Tibial nerve (tissue), 4 donors: ENCODE results near the gene HAVCR1. TPM values are rescaled to one million over a fixed set of nuclear protein-coding genes. Genes with fewer than 3 reads are reported as not detected.

Experiments
- DNase-seq, 2 donors: peaks; one replicate each; pipeline ENCODE4 v3.0.0-alpha.2; 2019; ENCODE audit warnings: low spot score in 2 of 2
- H3K27ac ChIP-seq, 4 donors: fragments of 200-600 bp; sonication (generic) in 3 of 4; one replicate each; pipeline ENCODE4 v1.5.1; 2017 to 2019; ENCODE audit warnings: mild to moderate bottlenecking in 1 of 4
- H3K27me3 ChIP-seq, 2 donors: fragments of 200-600 bp; sonication (generic) in 1 of 2; one replicate each; pipeline versions ENCODE4 v1.5.1 to v1.6.0; 2017 to 2019
- H3K36me3 ChIP-seq, 3 donors: fragments of 200-600 bp; sonication (generic); one replicate each; pipeline ENCODE4 v1.5.1; 2018 to 2019
- H3K4me1 ChIP-seq, 4 donors: fragments of 200-600 bp; sonication (generic) in 3 of 4; one replicate each; pipeline ENCODE4 v1.5.1; 2017 to 2019
- H3K4me3 ChIP-seq, 4 donors: fragments of 200-600 bp; sonication (generic) in 3 of 4; one replicate each; pipeline ENCODE4 v1.5.1; 2017 to 2019; ENCODE audit warnings: mild to moderate bottlenecking in 1 of 4, moderate library complexity in 1 of 4
- H3K9me3 ChIP-seq, 4 donors: fragments of 200-600 bp; sonication (generic) in 3 of 4; one replicate each; pipeline ENCODE4 v1.5.1; 2017 to 2019
- EP300 ChIP-seq, 2 donors: sonication (generic); formaldehyde crosslinking; IDR thresholded peaks; one replicate each; pipeline ENCODE4 v1.6.1; 2017; ENCODE audit warnings: antibody characterized with exemption in 2 of 2, mild to moderate bottlenecking in 1 of 2
- POLR2A ChIP-seq, 2 donors: fragments of 450-650 bp; IDR thresholded peaks; one replicate each; pipeline ENCODE4 v1.6.1; 2017; ENCODE audit warnings: antibody characterized with exemption in 2 of 2, mild to moderate bottlenecking in 2 of 2, moderate library complexity in 2 of 2
- WGBS, 2 donors: methylation state at CpG; one replicate each; pipeline ENCODE4 v1.1.5; 2018; 5-methylcytosine and 5-hydroxymethylcytosine counted together
- total RNA-seq, 4 donors: library from RNA; depleted of rRNA; stranded (reverse); fragments of >200 nt; gene quantifications; one replicate each; pipeline ENCODE4 v1.1.0, GENCODE V29; 2016
- TF ChIP-seq, protein P1 (sequence below), 5 experiments: fragments of 200-600 bp in 3 of 5; fragments of 450-650 bp in 2 of 5; sonication (generic) in 3 of 5; IDR thresholded peaks; one replicate each; pipeline ENCODE4 v1.5.1; 2016 to 2019; ENCODE audit warnings: antibody characterized with exemption in 5 of 5, mild to moderate bottlenecking in 3 of 5, moderate library complexity in 2 of 5

Gene HAVCR1
- total RNA-seq, 4 donors from 2014 or later, result 0.42 TPM; not detected in 3

DNA sequence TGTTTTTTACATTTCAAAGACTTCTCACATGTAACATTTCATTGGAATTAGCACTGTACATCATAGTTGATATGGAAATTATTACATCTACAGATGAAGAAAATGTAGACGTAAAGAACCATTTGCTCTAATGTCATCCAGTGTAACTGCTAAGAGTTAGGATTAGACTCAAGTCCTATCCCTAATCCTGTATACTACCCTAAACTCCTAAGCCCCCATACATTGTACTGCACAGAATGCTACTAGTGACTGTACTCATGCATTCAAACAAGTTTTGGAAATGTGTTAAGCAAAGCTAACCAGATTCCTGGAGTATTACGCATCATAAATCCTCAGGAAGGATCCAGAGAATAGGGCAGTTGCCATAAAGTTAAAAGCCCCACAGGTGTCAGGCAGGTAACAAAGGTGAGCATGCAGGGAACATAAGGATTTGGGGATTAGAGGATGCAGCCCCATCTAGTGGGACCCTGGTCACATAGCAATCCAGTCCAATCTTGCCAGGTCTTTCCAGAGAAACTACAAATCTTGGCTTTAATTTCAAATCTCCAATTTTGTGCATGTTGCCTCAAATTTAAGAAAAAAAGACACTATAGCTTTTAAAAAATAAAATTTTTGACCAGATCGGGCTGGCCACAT is 32.0 kb downstream of the HAVCR1 start:
- 64 to 67% methylated on average over 3 of the region's 3 CpGs for WGBS, 2 donors
- TF ChIP-seq, protein P1, sequence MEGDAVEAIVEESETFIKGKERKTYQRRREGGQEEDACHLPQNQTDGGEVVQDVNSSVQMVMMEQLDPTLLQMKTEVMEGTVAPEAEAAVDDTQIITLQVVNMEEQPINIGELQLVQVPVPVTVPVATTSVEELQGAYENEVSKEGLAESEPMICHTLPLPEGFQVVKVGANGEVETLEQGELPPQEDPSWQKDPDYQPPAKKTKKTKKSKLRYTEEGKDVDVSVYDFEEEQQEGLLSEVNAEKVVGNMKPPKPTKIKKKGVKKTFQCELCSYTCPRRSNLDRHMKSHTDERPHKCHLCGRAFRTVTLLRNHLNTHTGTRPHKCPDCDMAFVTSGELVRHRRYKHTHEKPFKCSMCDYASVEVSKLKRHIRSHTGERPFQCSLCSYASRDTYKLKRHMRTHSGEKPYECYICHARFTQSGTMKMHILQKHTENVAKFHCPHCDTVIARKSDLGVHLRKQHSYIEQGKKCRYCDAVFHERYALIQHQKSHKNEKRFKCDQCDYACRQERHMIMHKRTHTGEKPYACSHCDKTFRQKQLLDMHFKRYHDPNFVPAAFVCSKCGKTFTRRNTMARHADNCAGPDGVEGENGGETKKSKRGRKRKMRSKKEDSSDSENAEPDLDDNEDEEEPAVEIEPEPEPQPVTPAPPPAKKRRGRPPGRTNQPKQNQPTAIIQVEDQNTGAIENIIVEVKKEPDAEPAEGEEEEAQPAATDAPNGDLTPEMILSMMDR (IDR thresholded peaks at IDR 0.05), result peak in 2 of 5 experiments; percentile 16 to 27
- no peak for TF ChIP-seq EP300 (IDR thresholded peaks at IDR 0.05)
- TF ChIP-seq POLR2A (IDR thresholded peaks at IDR 0.05), result no peak
- no peak for DNase-seq
- Histone ChIP-seq H3K27me3 (no peaks in the 10 kb centered on the region), H3K4me1 (no peaks in the 10 kb centered on the region), H3K27ac (no peak overlapping the region), H3K36me3 (no peaks in the 10 kb centered on the region), H3K4me3 (no peak overlapping the region), H3K9me3 (no peaks in the 10 kb centered on the region)

DNA sequence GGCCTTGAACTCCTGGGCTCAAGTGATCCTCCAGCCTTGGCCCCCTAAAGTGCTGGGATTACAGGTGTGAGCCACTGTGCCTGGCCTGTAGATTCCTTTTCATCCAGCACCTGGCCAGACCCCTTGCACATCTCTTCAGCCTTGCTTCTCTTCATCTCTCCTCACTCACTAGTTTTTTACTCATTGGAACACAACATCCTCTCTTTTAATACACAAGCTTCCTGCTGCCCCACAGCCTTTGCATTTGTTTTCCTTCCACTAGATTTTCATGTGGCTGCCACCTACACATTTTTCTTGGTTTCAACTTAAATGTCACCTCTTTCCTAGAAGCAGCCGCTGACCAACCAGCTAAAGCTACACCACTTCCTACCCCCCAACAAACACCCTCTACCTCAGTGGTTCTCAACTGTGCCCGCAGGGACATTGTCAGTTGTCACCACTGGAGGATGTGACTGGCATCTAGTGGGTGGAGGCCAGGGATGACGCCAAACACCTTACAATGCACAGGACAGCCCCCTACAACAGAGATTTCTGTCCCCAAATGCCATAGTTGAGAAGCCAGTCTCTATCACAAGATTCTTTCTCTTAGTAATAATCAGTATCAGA is 33.7 kb downstream of the HAVCR1 start:
- Histone ChIP-seq H3K9me3 (no peaks in the 10 kb centered on the region), H3K27me3 (no peaks in the 10 kb centered on the region), H3K27ac (no peak overlapping the region), H3K4me1 (no peaks in the 10 kb centered on the region), H3K36me3 (no peaks in the 10 kb centered on the region), H3K4me3 (no peak overlapping the region)
- 85 to 89% methylated on average over 3 of the region's 3 CpGs for WGBS, 2 donors
- TF ChIP-seq POLR2A (IDR thresholded peaks at IDR 0.05) (no peak), EP300 (IDR thresholded peaks at IDR 0.05) (no peak)
- TF ChIP-seq, protein P1 (IDR thresholded peaks at IDR 0.05), result no peak
- DNase-seq, result no peak

DNA sequence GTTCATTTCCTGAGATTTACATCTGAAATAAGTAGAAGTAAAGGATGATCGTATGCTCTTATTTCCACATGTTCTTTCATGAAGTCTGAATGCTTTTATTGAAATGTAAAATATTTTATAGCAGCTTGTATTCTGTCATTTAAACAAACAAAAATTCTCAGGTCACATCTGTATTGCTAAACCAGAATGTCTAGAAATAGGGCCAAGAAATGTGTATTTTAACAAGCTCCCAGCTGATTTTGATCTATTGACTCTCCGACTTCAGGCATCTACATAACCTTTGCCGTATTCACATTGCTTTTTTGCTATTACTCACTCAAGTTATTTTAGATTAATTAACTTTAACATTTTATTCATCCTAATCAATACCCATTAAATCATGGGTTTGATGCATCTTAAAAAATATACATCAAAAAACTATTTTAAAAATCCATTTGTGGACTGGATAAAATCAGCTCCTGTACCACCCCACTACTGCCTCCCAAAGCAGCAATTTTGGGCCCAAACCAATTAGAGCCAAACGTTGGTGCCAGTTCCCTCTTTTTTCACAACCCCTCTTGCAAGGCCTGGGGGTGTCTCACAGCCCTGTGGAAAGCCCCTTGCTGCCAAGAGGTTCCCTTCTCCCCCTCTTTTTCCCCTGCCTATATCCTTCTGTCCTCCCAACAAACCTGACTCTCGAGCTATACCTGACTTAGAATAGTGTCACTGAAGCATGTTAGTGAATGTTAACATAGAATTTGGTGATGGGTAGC is 34.5 kb downstream of the HAVCR1 start:
- no peak for DNase-seq
- H3K9me3 ChIP-seq, result no peaks in the 10 kb centered on the region
- no peaks in the 10 kb centered on the region for H3K36me3 ChIP-seq
- no peaks in the 10 kb centered on the region for H3K27me3 ChIP-seq
- no peaks in the 10 kb centered on the region for H3K4me1 ChIP-seq
- no peak overlapping the region for H3K4me3 ChIP-seq
- H3K27ac ChIP-seq, result no peak overlapping the region
- 58 to 60% methylated on average over 5 of the region's 5 CpGs for WGBS, 2 donors
- TF ChIP-seq EP300 (IDR thresholded peaks at IDR 0.05) (no peak), POLR2A (IDR thresholded peaks at IDR 0.05) (no peak)
- TF ChIP-seq, protein P1 (IDR thresholded peaks at IDR 0.05), result no peak

DNA sequence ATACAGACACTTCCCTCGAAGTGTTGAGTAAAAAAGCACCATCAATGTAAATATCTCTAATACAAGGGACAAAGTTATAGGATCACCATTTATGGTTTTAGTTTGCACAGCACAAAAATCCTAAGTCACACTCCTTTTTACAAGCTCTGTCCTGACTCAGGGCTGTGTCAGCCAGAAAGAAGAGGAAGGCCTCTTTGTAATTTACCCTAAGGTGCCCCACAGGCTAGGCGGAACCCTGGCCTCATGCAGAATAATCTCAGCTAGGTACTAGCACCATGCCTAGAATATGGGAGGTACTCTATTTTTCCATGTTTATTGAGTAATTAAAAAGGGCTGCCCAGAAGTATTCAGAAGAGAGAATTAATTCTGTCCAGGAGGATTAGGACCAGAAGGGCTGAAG is 36.9 kb downstream of the HAVCR1 start:
- peaks cover 0 to 16% (median 0%) of the 10 kb centered on the region in 4 donors for H3K9me3 ChIP-seq
- H3K4me3 ChIP-seq, result no peak overlapping the region
- no peak for DNase-seq
- WGBS, 2 donors, result 86 to 89% methylated on average over 2 of the region's 2 CpGs
- H3K27ac ChIP-seq, result no peak overlapping the region
- H3K36me3 ChIP-seq, result no peaks in the 10 kb centered on the region
- no peaks in the 10 kb centered on the region for H3K27me3 ChIP-seq
- TF ChIP-seq, protein P1 (IDR thresholded peaks at IDR 0.05), result no peak
- TF ChIP-seq EP300 (IDR thresholded peaks at IDR 0.05), result no peak
- no peaks in the 10 kb centered on the region for H3K4me1 ChIP-seq
